ENCODE results near the gene UBE2O.
"Not testable (repeated sequence)": the region's sequence is repeated elsewhere in the genome, so short reads cannot be mapped to it uniquely, and the experiment has no call there.

Gene UBE2O

GRCh38 chr17:76370261-76370993 lies 82.5 kb downstream of the UBE2O start:
- peak; percentile 90 for DNase-seq (ENCODE audit: low read depth)

- DNase-seq (ENCODE audit: low read depth), result no peak
Observed at GRCh38 chr17:76369804-76370203, 83.1 kb downstream of the UBE2O start.

DNA sequence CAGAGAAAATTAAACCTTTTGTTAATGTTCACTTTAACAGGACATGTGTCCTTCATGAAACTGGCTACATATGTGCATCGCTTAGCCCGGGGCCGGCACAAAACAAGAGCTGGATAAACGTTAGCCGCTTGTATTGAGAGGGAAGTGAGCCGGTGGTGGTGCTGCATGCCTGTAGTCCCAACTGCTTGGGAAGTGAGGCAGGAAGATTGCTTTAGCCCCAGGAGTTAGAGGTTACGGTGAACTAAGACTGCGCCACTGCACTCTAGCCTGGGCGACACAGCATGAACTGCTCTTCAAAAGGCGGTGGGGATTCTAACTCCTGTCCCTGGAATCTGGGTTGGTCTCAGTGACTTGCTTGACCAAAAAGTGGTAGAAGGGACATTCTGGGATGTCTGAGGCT lies 83.6 kb downstream of the UBE2O start:
- DNase-seq (ENCODE audit: low read depth), result no peak

DNA sequence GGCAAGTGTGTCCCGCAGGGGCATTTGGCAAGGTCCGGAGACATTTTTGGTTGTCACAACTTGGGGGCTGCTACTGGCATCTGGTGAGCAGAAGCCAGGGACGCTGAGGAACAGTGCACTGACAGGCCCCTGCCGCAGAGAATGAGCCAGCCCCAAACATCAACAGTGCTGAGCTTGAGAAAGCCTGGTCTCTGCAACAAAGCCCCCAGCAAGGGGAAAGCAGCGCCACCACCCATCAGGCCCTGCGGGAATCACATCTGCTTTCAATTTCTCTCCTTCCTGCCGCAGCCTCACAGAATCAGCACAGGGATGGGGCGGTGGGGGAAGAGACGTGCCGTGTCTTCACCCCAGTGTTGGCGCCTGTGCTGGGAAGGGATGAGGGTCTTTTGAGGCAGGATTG lies 84.4 kb downstream of the UBE2O start:
- peak; percentile 55 for DNase-seq (ENCODE audit: low read depth)

GRCh38 chr17:76367642-76368041 lies 85.3 kb downstream of the UBE2O start:
- no peak for DNase-seq (ENCODE audit: low read depth)

DNA sequence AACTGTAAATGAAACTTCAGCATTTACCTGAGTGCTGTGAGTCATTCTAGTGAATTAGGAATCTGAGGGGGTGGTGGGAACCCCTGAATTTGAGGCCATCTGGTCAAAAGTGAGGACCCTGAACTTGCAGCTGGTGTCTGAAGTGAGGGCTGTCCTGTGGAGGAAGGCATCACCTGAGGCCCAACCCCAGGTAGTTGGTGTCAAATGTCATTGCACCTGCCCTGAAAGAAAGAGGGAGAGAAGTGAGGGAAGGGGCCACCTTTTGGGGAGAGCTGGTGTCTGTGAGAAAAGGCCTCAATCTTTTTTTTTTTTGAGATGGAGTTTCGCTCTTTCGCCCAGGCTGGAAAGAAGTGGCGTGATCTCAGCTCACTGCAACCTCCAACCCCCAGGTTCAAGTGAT lies 86.7 kb downstream of the UBE2O start:
- no peak for DNase-seq (ENCODE audit: low read depth)

- no peak for DNase-seq (ENCODE audit: low read depth)
Observed at GRCh38 chr17:76365256-76365903, 87.6 kb downstream of the UBE2O start.

- no peak for DNase-seq (ENCODE audit: low read depth)
Observed at GRCh38 chr17:76363107-76363842, 89.7 kb downstream of the UBE2O start.

DNA sequence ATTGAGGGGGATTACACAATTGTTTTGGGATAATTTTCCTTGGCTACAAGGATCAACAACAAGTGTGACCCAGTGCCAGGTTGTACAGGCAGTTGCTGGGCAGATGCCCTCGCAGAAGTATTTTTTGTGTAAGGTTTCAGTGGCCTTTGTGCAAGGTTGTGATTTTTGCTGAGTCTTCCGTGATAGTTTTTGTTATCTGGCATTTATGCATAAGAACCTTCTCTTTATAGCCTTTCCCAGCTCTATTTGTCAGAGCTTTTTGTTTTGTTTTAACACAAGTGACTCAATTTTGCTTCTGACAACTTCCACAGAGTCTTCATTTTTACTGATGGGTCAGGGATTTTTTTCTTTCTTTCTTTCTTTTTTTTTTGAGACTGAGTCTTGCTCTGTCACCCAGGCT lies 92.5 kb downstream of the UBE2O start:
- no peak for DNase-seq (ENCODE audit: low read depth)

DNA sequence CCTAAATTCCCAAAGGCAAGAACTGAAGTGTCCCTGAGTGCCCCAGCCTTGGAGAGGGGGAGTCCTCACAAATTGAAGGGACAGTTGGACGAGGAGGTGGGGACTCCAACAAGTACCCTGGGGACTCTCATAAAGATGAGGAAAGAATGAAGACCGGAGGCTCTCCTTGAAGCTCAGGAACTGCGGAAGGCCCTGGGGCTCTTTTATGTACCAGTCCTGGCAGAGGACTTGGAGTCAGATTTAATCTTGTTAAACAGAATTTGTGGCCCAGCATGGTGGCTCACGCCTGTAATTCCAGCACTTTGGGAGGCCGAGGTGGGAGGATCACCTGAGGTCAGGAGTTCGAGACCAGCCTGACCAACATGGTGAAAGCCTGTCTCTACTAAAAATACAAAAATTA lies 93.2 kb downstream of the UBE2O start:
- not testable (repeated sequence) for DNase-seq (ENCODE audit: low read depth)

GRCh38 chr17:76359375-76359774 lies 93.6 kb downstream of the UBE2O start:
- no peak for DNase-seq (ENCODE audit: low read depth)

- DNase-seq (ENCODE audit: low read depth), result no peak
Observed at GRCh38 chr17:76357597-76358158, 95.3 kb downstream of the UBE2O start.

- no peak for DNase-seq (ENCODE audit: low read depth)
Observed at GRCh38 chr17:76356803-76357456, 96.0 kb downstream of the UBE2O start.

- no peak for DNase-seq (ENCODE audit: low read depth)
Observed at GRCh38 chr17:76354747-76355310, 98.1 kb downstream of the UBE2O start.

GRCh38 chr17:76354317-76354729 lies 98.6 kb downstream of the UBE2O start:
- DNase-seq (ENCODE audit: low read depth), result no peak

- DNase-seq (ENCODE audit: low read depth), result peak; percentile 93
Observed at GRCh38 chr17:76353599-76354316, 99.2 kb downstream of the UBE2O start, which contains the start of gene PRPSAP1. Gene PRPSAP1, minus strand, starts transcription at chr17:76353916. Its CDS starts 213 bp downstream, at chr17:76353703.

GRCh38 chr17:76353004-76353598 lies 99.9 kb downstream of the UBE2O start:
- DNase-seq (ENCODE audit: low read depth), result no peak

- DNase-seq (ENCODE audit: low read depth), result no peak
Observed at GRCh38 chr17:76351526-76352071, 101.4 kb downstream of the UBE2O start.

GRCh38 chr17:76350463-76350862 lies 102.5 kb downstream of the UBE2O start:
- no peak for DNase-seq (ENCODE audit: low read depth)

DNA sequence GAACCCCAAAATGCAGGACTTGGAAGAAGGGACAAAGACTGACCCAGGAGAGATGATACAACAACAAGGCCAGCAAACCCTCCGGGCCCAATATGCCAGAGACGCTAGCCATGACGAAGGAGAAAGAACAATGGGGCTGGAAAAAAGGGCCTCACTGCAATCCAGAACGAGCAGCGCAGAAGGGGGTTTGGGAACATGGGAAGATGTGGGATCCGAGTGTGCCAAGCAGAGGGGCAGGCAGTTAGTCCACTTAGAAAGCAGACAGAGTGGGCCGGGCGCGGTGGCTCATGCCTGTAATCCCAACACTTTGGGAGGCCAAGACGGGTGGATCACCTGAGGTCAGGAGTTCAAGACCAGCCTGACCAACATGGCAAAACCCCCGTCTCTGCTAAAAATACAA lies 106.0 kb downstream of the UBE2O start:
- DNase-seq (ENCODE audit: low read depth), result not testable (repeated sequence)

Data from iris pigment epithelial cell (primary cell).